Parathyroid adenoma (tissue), 2 donors: ENCODE results near the gene KATNB1.

Experiments
- H2AFZ ChIP-seq: fragments of 300-600 bp; sonication (generic); one replicate; pipeline ENCODE4 v1.7.0; 2017; ENCODE audit warnings: antibody characterized with exemption, mild to moderate bottlenecking
- H3K27ac ChIP-seq: fragments of 300-600 bp; sonication (generic); one replicate; pipeline ENCODE4 v1.7.0; 2017
- H3K27me3 ChIP-seq: fragments of 300-600 bp; sonication (generic); one replicate; pipeline ENCODE4 v1.7.0; 2017; ENCODE audit warnings: low read length; ENCODE audit not compliant: control insufficient read depth, insufficient read depth
- H3K36me3 ChIP-seq: fragments of 300-600 bp; sonication (generic); one replicate; pipeline ENCODE4 v1.7.0; 2017; ENCODE audit warnings: low read length; ENCODE audit not compliant: control insufficient read depth, insufficient read depth
- H3K4me1 ChIP-seq: fragments of 300-600 bp; sonication (generic); one replicate; pipeline ENCODE4 v1.7.0; 2017; ENCODE audit warnings: control low read depth
- H3K4me2 ChIP-seq: fragments of 300-600 bp; sonication (generic); one replicate; pipeline ENCODE4 v1.7.0; 2017; ENCODE audit warnings: low read length
- H3K4me3 ChIP-seq: fragments of 300-600 bp; sonication (generic); one replicate; pipeline ENCODE4 v1.7.0; 2017; ENCODE audit warnings: low read depth, low read length
- H3K79me2 ChIP-seq: fragments of 300-600 bp; sonication (generic); one replicate; pipeline ENCODE4 v1.7.0; 2017; ENCODE audit warnings: control low read depth
- H3K9ac ChIP-seq: fragments of 300-600 bp; sonication (generic); one replicate; pipeline ENCODE4 v1.7.0; 2017; ENCODE audit warnings: mild to moderate bottlenecking
- H3K9me3 ChIP-seq: fragments of 300-600 bp; sonication (generic); one replicate; pipeline ENCODE4 v1.7.0; 2017; ENCODE audit warnings: low read length; ENCODE audit not compliant: control insufficient read depth
- TF ChIP-seq, protein P1 (sequence below): fragments of 300-600 bp; sonication (generic); IDR thresholded peaks from one replicate; pipeline ENCODE4 v1.7.0; 2017; ENCODE audit warnings: antibody characterized with exemption, mild to moderate bottlenecking
- donor health status: primary hyperparathyroidism.

KATNB1 gene

DNA sequence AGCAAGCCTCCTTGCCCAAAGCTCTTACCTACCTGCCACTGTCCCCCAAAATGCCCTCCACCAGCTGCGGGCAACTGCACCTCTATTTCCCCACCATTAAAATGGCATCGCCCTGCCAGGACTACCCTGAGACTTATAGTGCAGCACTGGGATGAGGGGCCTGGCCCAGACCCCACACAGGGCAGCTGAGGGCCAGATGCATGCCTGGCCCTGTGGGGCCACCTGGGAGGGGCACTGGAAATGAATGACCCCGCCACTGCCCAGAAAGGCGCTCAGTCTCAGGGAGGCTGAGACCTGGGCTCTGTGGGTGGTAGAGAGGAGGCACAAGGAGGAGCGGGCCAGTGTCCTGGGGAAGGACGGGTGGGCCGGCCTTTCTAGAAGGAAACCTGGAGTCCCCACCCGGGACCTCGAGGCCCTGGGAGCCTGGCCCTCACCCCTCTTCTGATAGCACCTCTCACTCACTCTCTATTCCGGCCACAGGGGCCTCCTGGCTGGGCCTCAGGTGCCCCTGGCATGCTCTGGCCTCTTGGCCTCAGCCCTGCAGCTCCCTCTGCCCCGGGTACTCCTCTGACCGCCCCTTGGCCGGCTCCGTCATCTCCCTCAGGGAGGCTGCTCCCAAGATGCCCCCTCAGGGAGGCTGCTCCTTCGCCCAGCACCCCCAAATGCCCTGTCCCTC is 26.9 kb downstream of the KATNB1 start:
- H3K27me3 ChIP-seq, result no peaks in the 10 kb centered on the region
- no peak overlapping the region for H3K27ac ChIP-seq
- H3K4me1 ChIP-seq, result no peaks in the 10 kb centered on the region
- no peaks in the 10 kb centered on the region for H3K79me2 ChIP-seq
- no peaks in the 10 kb centered on the region for H3K9me3 ChIP-seq
- no peak overlapping the region for H3K4me3 ChIP-seq
- H3K36me3 ChIP-seq, result no peaks in the 10 kb centered on the region
- no peak overlapping the region for H2AFZ ChIP-seq
- no peak overlapping the region for H3K9ac ChIP-seq
- TF ChIP-seq, protein P1, sequence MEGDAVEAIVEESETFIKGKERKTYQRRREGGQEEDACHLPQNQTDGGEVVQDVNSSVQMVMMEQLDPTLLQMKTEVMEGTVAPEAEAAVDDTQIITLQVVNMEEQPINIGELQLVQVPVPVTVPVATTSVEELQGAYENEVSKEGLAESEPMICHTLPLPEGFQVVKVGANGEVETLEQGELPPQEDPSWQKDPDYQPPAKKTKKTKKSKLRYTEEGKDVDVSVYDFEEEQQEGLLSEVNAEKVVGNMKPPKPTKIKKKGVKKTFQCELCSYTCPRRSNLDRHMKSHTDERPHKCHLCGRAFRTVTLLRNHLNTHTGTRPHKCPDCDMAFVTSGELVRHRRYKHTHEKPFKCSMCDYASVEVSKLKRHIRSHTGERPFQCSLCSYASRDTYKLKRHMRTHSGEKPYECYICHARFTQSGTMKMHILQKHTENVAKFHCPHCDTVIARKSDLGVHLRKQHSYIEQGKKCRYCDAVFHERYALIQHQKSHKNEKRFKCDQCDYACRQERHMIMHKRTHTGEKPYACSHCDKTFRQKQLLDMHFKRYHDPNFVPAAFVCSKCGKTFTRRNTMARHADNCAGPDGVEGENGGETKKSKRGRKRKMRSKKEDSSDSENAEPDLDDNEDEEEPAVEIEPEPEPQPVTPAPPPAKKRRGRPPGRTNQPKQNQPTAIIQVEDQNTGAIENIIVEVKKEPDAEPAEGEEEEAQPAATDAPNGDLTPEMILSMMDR, result no peak
- H3K4me2 ChIP-seq, result no peak overlapping the region

DNA sequence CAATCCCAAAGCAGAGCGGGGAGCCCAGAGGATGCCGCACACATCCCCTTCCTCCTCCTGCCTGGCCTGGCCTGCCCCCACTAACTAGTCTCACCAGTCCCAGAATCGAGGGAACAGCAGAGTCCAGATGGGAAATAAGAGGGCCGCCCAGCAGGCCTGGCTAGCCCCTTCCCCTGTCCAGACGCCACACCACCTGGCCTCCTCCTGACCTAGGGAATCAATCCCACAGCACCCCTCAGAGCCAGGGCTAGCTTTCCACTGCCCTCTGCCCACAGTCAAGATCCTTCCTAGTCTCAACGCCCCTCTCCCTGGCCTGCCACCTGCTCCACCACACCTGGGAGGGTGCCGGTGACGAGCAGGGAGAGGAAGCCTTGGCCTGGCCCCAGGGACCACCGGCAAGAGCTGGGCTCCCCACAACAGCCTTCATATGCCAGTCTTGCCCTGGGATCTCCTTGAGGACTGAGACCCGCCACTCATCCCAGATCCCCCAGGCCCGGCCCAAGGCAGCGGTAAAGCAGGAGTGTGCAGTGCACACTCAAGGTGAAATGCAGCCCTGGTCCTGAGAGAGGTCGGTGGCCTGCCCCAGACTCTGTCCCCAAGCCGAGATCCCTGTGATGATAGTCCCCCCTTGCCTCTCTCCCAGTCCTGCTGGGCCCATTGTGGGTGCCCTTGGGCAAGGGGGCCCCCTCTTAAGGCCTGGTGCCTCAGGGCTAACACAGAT is 27.9 kb downstream of the KATNB1 start:
- Histone ChIP-seq H3K4me2 (no peak overlapping the region), H3K9ac (no peak overlapping the region), H3K4me3 (no peak overlapping the region), H3K27ac (no peak overlapping the region), H3K27me3 (no peaks in the 10 kb centered on the region), H2AFZ (no peak overlapping the region), H3K9me3 (no peaks in the 10 kb centered on the region), H3K4me1 (no peaks in the 10 kb centered on the region), H3K36me3 (no peaks in the 10 kb centered on the region), H3K79me2 (no peaks in the 10 kb centered on the region)
- TF ChIP-seq, protein P1, result no peak

DNA sequence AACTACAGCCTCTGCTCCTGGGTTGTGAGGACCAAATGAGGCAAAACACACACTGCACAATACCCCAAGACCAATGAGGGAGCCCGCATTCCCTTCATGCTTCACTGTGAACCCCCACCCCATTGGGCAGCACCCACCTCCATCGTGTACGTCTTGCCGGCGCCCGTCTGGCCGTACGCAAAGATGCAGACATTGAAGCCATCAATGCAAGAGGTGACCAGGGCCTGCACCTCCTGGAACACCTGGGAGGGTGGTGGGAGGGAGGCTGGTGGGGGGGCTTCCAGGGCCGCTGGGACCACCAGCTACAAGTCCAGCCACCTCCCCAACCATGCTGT is 28.4 kb downstream of the KATNB1 start:
- TF ChIP-seq, protein P1, result no peak
- Histone ChIP-seq H3K79me2 (no peaks in the 10 kb centered on the region), H3K4me3 (no peak overlapping the region), H3K9me3 (no peaks in the 10 kb centered on the region), H3K4me2 (no peak overlapping the region), H3K27me3 (no peaks in the 10 kb centered on the region), H3K36me3 (no peaks in the 10 kb centered on the region), H2AFZ (no peak overlapping the region), H3K9ac (no peak overlapping the region), H3K27ac (no peak overlapping the region), H3K4me1 (no peaks in the 10 kb centered on the region)

DNA sequence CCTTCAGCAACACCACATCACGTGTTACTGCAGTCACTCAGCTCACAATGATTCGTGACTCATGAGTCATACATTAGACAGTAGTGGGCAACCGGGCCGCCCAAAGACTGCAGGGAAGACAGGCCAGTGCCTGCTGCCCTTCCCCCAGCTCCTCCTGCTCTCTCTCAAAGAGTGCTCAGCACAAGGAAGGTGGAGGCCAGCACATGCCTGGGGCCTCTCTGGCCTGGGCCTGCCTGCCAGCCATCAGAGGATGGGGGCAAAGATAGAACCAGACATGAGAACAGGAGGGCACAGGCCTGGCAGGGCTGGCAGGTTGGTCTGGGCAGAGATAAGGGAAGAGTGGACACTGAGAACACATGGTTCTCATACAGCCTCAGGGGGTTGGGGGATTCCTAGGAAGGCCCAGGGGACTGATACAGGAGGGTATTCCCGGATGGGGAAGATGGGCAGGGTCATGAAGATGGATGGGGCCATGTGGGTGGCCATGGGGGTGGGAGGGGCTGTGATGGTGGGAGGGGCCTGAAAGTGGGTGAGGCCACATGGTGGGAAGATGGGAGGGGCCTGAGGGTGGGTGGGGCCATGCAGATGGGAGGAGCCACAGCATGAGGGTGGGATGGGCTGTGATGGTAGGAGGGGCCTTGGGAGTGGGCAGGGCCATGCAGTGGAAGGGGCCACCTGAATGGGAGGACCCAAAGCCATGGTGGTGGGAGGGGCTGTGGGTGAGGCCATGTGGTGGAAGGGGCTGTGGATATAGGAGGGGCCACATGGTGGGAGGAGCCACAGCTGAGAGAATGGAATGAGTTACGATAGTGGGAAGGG is 29.0 kb downstream of the KATNB1 start:
- H3K9me3 ChIP-seq, result no peaks in the 10 kb centered on the region
- H3K27me3 ChIP-seq, result no peaks in the 10 kb centered on the region
- no peaks in the 10 kb centered on the region for H3K36me3 ChIP-seq
- H3K9ac ChIP-seq, result no peak overlapping the region
- TF ChIP-seq, protein P1, result no peak
- H3K79me2 ChIP-seq, result no peaks in the 10 kb centered on the region
- no peaks in the 10 kb centered on the region for H3K4me1 ChIP-seq
- no peak overlapping the region for H3K4me2 ChIP-seq
- H3K4me3 ChIP-seq, result no peak overlapping the region
- no peak overlapping the region for H2AFZ ChIP-seq
- no peak overlapping the region for H3K27ac ChIP-seq
